H1 (cell line): ENCODE data around the gene NR1I2. TPM values are rescaled to one million over a fixed set of nuclear protein-coding genes. Genes with fewer than 3 reads are reported as not detected.

Experiments used
- ASH2L ChIP-seq: fragments of 200-600, 300-600 bp; sonication (generic); IDR thresholded peaks from one replicate; pipeline ENCODE4 v1.7.1; 2017; ENCODE audit warnings: low read length
- CHD7 ChIP-seq: fragments of 300-600 bp; sonication (generic); IDR thresholded peaks from 2 replicates; pipeline ENCODE4 v1.7.1; 2012; ENCODE audit warnings: low read length, moderate library complexity, mild to moderate bottlenecking, inconsistent platforms; ENCODE audit not compliant: insufficient replicate concordance
- EP300 ChIP-seq, 2 experiments: IDR thresholded peaks; 1 replicate in 1 of 2; 2 replicates in 1 of 2; pipeline ENCODE4 v1.6.1; 2011 to 2012; ENCODE audit warnings: low read depth in 2 of 2, low read length in 2 of 2, mild to moderate bottlenecking in 2 of 2, borderline replicate concordance in 1 of 2, inconsistent platforms in 1 of 2, moderate library complexity in 1 of 2
- polyA plus RNA-seq, 7 experiments: library from polyadenylated mRNA; depleted of rRNA in 3 of 7; stranded (reverse) in 5 of 7; unstranded in 2 of 7; fragments of >200 nt in 5 of 7; fragments of 200-250 nt in 2 of 7; gene quantifications; 1 replicate in 5 of 7; 2 replicates in 1 of 7; 4 replicates in 1 of 7; pipeline versions ENCODE4 v1.2.1 to v1.2.3, GENCODE V29; 2011 to 2013; ENCODE audit warnings: missing spikeins in 2 of 7, mixed read lengths in 2 of 7
- total RNA-seq: library from RNA; stranded (reverse); fragmentation: NEBNext Ultra II Directional; extraction: Animal tissue kit (Norgen Biotek cat#: 25700); gene quantifications from 2 replicates; pipeline ENCODE4 v1.2.1, GENCODE V29; 2021

Gene NR1I2
- total and polyA plus RNA-seq, 2 of the 8 experiments (the other 6 are each of a cell fraction or from before 2014, with no cell fraction given): 0.28 to 1.8 TPM

GRCh38 chr3:119763466-119763865 lies 18.4 kb upstream of the NR1I2 start (continued):
- TF ChIP-seq CHD7 (no peak), EP300 (IDR thresholded peaks at IDR 0.05; ENCODE audit: borderline replicate concordance in 1 of 2, low read depth in 2 of 2, low read length in 2 of 2) (no peak), ASH2L (no peak)
- TF ChIP-seq, all 59 proteins: peak for 0
